Bone marrow (tissue), 2 donors: Measurements from ENCODE around the gene ALOX5AP.

Experiments used
- DNase-seq, 2 donors: peaks; one replicate each; lab custom pipeline; 2025; lab: John Stamatoyannopoulos, UW

Gene ALOX5AP

GRCh38 chr13:30762643-30763042 lies 27.3 kb downstream of the ALOX5AP start:
- DNase-seq, result no peak

DNA sequence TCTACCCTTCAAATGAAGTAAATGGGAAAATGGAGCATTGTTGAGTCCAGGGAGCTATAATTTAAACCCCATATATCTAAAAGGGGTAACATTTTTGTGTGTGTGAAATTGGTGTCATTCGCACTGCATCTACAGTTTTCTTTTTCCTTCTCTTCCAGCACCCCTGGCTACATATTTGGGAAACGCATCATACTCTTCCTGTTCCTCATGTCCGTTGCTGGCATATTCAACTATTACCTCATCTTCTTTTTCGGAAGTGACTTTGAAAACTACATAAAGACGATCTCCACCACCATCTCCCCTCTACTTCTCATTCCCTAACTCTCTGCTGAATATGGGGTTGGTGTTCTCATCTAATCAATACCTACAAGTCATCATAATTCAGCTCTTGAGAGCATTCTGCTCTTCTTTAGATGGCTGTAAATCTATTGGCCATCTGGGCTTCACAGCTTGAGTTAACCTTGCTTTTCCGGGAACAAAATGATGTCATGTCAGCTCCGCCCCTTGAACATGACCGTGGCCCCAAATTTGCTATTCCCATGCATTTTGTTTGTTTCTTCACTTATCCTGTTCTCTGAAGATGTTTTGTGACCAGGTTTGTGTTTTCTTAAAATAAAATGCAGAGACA lies 28.6 kb downstream of the ALOX5AP start:
- DNase-seq, result no peak

- no peak for DNase-seq
Observed at GRCh38 chr13:30766231-30766630, 30.9 kb downstream of the ALOX5AP start.

- DNase-seq, result no peak
Observed at GRCh38 chr13:30770929-30771328, 35.6 kb downstream of the ALOX5AP start.

DNA sequence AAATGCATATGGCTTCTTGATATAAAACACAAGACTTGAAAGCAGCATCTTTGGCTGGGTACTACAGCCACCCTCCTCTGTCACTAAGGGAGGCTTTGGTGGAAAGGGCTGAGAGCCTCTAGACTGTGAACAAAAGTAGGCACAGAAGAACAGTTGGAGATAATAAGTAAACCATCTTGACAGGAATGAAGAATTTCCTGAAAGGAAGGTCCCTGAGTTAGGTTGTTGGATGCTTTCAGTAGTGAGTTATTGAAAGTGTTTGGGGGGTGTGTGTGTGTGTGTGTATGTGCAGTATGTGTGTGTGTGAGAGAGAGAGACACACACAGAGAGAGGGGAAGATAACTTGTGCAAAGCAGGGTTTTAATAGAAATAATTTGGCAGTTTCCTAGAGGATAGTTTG lies 38.2 kb downstream of the ALOX5AP start:
- DNase-seq, result no peak

DNA sequence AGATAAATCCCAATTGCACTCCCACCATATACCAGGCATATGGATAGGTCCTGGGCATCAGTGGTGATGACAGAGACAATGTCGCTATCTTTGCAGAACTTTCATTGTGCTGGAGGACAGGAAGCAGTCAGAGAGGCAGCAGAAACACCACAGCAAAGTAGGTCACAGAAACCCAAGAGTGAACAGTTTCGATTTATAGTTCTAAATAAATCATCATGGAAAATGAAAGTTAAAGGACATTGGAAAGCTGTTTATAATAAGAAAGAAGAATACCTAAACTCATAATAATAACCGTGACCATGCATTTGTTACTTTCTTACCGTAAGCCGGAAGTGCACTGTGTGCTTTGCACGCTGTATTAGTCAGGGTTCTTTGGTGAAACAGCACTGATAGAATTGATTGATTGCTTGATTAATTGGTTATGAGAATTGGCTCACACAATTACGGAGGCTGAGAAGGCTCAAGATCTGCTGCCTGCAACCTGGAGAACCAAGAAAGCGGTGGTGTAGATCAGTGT lies 38.9 kb downstream of the ALOX5AP start:
- no peak for DNase-seq

GRCh38 chr13:30776661-30777060 lies 41.3 kb downstream of the ALOX5AP start:
- no peak for DNase-seq

GRCh38 chr13:30779016-30779415 lies 43.7 kb downstream of the ALOX5AP start:
- no peak for DNase-seq

GRCh38 chr13:30779608-30780007 lies 44.3 kb downstream of the ALOX5AP start:
- no peak for DNase-seq

- DNase-seq, result no peak
Observed at GRCh38 chr13:30780338-30780981, 45.1 kb downstream of the ALOX5AP start.

DNA sequence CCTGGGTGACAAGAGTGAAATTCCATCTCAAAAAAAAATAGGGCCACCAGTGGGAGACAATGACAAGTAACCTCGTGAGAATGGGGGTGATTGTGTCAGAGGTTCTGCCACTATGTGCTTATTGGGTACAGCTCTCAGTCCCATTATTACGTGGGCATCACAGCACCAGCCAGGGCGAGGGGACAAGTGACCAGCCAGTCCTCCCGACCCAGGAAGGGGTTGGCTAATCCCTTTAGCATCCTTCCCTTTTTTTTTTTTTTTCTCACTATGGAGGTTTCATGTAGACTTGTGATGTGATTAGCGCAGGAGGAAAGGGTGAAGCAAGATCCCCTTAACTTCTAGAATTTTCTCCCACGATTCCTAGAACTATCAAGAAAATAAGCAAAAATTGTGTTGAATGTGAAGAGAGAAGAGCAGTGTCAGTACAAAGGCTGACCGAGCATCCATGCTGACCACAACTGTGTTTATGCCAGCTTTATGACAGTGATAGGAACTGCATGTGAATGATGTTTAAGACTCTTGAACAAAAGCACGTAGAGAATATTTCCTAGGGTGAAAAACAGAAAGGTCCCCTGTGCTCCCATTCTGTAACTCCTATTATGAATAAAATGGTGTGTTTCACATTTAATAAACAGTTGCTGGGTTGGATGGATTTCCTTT lies 50.0 kb downstream of the ALOX5AP start:
- DNase-seq, result no peak

- DNase-seq, result no peak
Observed at GRCh38 chr13:30786648-30787047, 51.3 kb downstream of the ALOX5AP start.

DNA sequence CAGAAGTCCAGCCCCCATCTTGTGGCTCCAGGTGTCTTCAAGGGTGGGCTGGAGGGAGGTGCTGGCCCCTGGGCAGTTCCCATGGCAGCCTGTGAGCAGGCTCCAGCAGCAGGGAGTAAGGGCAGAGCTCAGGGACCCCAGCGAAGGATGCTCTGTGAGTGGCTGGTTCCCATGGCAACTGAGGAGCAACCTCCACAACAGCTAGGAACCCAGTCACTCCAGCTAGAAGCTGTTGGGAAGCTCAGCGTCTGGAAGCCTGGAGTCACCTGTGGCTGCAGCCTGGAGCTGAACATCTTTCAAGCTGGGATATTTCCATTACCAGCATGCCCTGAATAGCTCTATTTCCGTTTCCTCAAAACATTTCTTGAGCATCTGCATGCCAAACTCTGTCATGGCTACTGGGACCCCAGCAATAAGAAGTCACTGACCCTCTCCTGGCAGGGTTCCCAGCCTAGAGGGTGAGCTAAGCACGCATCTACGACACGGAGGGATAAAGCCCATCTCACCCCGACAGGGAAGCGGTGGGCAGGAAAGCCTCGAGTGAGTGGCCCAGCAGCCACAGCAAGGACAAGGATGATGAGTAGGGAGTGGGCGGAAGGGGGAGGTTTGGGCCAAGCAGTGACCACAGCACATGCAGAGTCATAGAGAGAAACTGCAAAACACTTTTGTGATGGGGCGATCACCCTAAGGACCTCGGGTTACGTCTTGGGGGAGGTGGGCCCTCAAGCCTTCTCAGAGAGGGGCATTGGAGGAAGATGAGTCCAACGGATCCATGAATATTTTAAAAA lies 52.6 kb downstream of the ALOX5AP start:
- DNase-seq, result no peak

DNA sequence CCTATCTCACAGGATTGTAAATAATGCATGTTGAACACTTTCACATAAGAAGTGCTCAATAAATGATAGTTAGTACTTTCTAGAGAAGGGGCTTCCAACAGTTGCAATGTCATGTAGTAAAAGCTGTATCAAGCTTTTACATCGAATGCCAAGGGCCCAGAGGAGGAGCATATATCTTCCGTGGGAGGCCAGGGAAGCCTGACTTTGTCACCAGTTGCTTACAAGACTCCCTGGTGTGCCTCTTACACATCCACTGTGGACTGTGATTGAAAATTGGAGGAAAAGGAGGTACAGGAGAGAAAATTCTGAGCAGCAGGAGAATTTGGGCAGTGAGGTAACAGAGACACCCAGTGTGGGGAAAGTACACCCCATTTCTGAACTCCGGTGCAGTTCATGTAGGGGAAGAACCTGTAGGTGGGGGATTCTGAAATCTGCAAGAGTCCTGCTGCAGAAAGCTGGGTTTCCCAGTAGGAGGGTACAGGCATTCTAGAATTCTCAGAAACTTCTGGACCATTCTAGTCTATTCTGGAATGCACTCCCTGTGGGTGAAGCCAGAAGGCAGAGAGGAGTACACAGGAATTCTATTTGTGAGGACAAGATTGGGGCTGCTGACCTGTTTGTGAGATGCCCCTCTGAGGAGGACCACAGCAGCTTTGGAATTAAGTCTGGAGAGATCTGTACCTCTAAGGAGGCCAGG lies 54.0 kb downstream of the ALOX5AP start:
- DNase-seq, result no peak

DNA sequence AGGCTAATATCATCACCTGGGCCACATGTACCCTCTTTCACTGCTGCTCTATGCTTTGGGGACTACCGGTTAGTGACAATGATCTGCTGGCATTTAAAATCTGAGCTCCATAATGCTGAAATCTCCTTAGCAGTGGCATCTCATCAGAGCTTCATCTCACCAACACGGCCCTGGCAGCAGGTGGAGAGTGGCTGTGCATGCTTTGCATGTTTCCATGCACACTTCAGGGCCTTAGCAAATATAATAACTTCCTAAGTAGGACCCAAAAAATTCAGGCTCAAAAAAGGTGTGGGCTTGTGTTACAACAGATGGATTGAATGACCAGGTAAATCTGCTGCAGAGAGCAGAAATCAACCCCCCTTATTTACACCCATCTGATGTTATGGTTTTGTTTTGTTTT lies 55.2 kb downstream of the ALOX5AP start:
- no peak for DNase-seq

GRCh38 chr13:30791354-30792001 lies 56.1 kb downstream of the ALOX5AP start:
- DNase-seq, result no peak

GRCh38 chr13:30792285-30793000 lies 57.1 kb downstream of the ALOX5AP start:
- no peak for DNase-seq

DNA sequence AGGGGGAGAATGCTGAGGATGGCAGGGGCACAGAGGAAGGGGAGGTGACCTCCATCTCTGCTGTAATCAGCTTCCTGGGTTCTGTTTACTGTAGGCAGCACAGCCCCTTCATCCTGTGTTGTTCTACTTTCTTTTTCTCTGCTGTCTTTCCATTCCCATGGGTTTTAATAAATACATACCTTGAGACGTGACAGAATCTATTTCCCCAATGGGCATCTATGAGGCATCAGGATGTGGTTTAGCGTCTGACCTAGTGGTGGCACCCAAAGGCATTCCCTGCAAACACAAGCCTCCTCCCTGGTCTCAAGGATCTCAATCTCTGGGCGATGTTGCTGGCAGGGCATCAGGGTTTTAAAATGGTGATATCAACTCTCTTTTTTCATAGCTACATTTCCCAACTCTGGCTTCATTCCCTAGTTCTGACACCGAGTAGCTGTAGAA lies 60.8 kb downstream of the ALOX5AP start:
- DNase-seq, result no peak

- DNase-seq, result no peak
Observed at GRCh38 chr13:30796631-30797601, 61.6 kb downstream of the ALOX5AP start.
